WI38 (cell line): ENCODE data around the gene MYO3B.
"Not testable (repeated sequence)": the region's sequence is repeated elsewhere in the genome, so short reads cannot be mapped to it uniquely, and the experiment has no call there.

Source experiments
- H3K4me3 ChIP-seq: 2 replicates; pipeline ENCODE4 v1.5.1; 2011; ENCODE audit warnings: low read depth, mild to moderate bottlenecking, control low read depth, low read length
- TF ChIP-seq, protein P1 (sequence below): IDR thresholded peaks from 2 replicates; pipeline ENCODE4 v1.5.1; 2012; ENCODE audit warnings: low read depth, mild to moderate bottlenecking, control low read depth, low read length

The MYO3B gene

DNA sequence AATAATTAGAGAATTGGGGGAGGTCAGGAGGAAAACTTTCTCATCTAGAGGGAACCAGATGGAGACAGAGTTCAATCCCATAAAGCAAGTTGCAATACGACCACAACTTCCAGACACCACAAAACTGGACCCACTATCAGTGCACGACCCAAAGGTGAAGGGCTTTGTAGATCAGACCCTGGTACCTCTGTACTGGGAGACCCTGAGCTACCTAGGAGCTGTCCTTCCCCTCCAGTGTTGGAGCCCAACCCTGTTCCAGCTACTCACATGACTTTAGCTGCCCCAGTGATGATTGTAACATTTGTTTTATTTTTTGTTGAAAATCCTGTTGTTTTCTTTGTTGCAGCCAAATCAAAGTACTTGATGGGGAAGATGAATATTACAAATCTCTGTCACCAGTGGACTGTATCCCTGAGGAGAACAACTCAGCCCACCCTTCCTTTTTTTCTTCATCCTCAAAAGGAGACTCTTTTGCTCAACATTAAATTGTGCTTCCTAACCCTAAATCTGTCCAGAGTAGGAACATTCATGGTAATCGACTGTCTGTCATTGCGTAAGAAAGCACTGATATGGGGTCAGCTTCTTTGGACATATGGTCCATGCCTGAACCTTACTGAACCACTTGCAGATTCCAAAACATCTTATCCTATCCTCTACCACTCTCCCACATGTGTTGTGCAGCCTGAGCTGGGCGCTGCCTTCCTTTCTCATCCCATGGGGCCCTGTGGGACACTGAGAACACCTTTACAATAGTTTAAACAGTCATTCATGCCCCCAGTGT, 474.9 kb downstream of the MYO3B start:
- no peak overlapping the region for H3K4me3 ChIP-seq
- TF ChIP-seq, protein P1, sequence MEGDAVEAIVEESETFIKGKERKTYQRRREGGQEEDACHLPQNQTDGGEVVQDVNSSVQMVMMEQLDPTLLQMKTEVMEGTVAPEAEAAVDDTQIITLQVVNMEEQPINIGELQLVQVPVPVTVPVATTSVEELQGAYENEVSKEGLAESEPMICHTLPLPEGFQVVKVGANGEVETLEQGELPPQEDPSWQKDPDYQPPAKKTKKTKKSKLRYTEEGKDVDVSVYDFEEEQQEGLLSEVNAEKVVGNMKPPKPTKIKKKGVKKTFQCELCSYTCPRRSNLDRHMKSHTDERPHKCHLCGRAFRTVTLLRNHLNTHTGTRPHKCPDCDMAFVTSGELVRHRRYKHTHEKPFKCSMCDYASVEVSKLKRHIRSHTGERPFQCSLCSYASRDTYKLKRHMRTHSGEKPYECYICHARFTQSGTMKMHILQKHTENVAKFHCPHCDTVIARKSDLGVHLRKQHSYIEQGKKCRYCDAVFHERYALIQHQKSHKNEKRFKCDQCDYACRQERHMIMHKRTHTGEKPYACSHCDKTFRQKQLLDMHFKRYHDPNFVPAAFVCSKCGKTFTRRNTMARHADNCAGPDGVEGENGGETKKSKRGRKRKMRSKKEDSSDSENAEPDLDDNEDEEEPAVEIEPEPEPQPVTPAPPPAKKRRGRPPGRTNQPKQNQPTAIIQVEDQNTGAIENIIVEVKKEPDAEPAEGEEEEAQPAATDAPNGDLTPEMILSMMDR = no peak

DNA sequence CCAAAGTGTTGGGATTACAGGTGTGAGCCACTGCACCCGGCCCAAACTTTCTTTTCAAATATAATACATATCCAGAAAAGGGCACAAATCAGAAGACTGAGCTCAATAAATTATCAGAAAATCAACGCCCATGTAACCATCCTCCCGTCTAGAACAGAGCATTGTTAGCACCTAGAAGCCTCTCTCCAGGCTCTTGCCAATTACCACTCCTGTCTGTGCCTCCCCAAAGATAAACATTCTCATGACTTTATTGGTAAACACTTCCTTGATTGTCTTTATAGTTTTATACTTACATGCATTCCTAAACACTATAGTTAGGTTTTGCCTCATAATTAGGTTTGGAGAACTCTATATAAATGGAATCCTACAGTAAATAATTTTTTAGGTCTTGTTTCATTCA, 478.7 kb downstream of the MYO3B start:
- H3K4me3 ChIP-seq = no peak overlapping the region
- TF ChIP-seq, protein P1 = no peak

DNA sequence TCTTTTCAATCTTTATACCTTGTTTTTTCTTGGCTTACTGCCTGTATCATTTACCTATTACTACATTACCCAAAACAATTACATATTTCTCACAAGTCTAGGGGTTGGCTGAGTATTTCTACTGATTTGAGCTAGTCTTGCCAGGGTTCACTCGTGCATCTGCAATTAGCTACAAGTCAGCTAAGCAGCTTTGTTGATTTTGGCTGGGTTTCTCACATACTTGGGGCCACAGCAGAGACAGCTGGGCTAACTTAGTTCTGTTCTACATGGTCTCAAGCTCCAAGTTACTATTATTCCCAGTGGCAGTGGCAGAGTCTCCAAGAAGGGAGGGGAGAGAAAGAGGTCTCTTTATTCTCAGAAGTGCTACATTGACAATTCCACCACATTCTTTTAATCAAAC, 482.5 kb downstream of the MYO3B start:
- no peak overlapping the region for H3K4me3 ChIP-seq
- TF ChIP-seq, protein P1 = no peak

DNA sequence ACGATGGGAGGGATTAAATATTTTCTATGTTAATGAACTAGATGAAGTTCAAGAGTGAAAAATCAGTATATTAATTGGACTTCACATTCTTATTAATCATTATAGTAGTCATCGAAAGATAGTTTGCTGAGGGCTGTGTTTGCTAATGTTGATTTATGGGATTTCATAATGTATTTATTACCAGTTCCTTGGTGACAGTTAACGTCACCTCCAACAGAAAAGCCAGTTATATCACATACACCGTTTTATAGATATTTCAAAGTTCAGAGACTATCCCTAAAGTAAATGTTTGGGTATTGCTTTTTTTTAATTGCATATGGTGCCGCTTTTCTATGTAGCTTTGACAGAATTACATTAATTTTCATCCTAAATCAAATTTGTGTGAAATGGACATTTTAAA, 487.8 kb downstream of the MYO3B start:
- no peak overlapping the region for H3K4me3 ChIP-seq
- TF ChIP-seq, protein P1 = no peak

DNA sequence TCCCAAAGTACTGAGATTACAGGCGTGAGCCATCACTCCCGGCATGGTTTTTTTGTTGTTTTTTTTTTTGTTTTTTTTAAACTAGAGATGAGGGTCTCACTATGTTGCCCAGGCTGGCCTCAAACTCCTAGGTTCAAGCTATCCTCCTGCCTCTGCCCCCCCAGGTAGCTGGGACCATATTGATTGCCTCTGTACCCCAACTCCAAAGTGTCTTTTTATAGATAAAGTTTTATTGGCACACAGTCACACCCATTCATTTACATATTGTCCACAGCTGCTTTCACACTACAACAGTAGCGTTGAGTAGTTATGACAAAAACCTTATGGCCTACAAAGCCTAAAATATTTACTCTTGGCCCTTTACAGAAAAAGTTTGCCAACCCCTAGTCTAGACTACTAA, 492.0 kb downstream of the MYO3B start:
- H3K4me3 ChIP-seq = no peak overlapping the region
- TF ChIP-seq, protein P1 = no peak

DNA sequence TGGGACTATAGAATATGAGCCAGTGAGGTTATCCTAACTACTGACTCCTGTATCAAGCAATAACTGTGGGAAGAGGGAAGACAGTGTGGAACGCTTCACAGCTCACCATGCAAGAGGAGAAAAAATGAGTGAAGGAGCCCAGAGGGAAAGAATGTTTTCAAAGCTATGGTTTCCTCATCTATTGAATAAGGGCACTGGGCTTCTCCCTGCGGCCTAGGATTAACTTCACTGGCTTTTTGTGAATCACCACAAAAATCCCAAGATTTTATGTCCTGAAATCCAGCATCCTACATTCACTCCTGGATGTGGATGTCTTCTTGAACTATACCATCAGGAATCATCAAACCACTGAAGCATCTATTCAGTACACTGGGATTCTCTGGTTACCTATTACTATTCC, 492.7 kb downstream of the MYO3B start:
- TF ChIP-seq, protein P1 = no peak
- no peak overlapping the region for H3K4me3 ChIP-seq

DNA sequence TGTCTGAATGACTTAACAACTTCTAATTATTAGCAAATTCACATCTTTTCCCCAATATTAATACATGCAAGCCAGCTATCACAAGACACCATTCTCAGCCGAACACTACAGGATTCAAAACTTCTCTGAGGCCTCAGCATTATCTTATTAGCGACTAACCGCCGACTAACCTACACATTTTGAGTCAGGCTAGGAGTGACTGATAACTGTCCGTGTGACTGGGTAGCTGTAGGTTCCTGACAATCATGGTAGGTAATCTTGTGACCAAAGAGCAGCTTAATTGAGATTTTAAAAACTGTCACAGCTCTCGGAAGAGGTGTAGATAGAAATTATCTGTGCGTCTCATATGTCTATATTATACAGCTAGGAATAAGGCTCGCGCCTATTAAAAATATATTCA, 493.1 kb downstream of the MYO3B start:
- TF ChIP-seq, protein P1 = no peak
- no peak overlapping the region for H3K4me3 ChIP-seq

DNA sequence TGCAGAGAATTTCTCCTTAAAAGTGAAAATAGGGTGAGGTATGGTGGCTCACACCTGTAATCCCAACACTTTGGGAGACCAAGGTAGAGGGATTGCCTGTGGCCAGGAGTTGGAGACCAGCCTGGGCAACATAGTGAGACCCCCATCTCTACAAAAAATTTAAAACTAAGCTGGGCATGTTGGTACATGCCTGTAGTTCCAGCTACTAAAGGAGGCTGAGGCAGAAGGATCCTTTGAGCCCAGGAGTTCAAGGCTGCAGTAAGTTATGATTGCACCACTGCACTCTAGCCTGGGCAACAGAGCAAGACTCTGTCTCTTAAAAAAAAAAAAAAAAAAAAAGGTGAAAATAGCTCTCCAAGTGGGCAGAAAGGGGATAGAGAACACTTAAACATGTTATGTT, 496.3 kb downstream of the MYO3B start:
- H3K4me3 ChIP-seq = not testable (repeated sequence)
